Psoas muscle (tissue), 8 donors: Measurements from ENCODE around the gene CCDC157. TPM values are rescaled to one million over a fixed set of nuclear protein-coding genes. Genes with fewer than 3 reads are reported as not detected.
A peak's percentile ranks its signal among the peaks of the same experiment; 100 is the strongest.

Source experiments
- ATAC-seq, 4 donors: fragments of 200-7000 bp; cut with Tn5 transposase; one replicate each; pipeline ENCODE4 v1.9.1; 2020; ENCODE audit warnings: moderate library complexity in 3 of 4, mild to moderate bottlenecking in 2 of 4
- DNase-seq, 2 donors: peaks; one replicate each; pipeline ENCODE4 v3.0.0-alpha.2; 2020
- H3K27ac ChIP-seq: fragments of 200-600 bp; one replicate; pipeline ENCODE4 v1.8.0; 2022
- H3K27me3 ChIP-seq, 3 donors: fragments of 200-600 bp in 1 of 3; one replicate each; pipeline versions ENCODE4 v1.6.1 to v1.8.0; 2013 to 2022; ENCODE audit warnings: low read length in 2 of 3, mild to moderate bottlenecking in 2 of 3, moderate library complexity in 1 of 3; ENCODE audit not compliant: insufficient read depth in 3 of 3
- H3K36me3 ChIP-seq, 2 donors: fragments of 200-600 bp in 1 of 2; one replicate each; pipeline versions ENCODE4 v1.6.1 to v1.8.0; 2013 to 2022; ENCODE audit warnings: low read depth in 1 of 2, mild to moderate bottlenecking in 1 of 2, moderate library complexity in 1 of 2; ENCODE audit not compliant: insufficient read depth in 1 of 2
- H3K4me1 ChIP-seq: fragments of 200-600 bp; one replicate; pipeline ENCODE4 v1.8.0; 2022
- H3K4me3 ChIP-seq: fragments of 200-600 bp; one replicate; pipeline ENCODE4 v1.8.0; 2022; ENCODE audit warnings: mild to moderate bottlenecking
- H3K9me3 ChIP-seq: fragments of 200-600 bp; one replicate; pipeline ENCODE4 v1.8.0; 2022
- WGBS, 3 donors: extraction: QIAGEN DNeasy Blood & Tissue Kit; methylation state at CpG; one replicate each; pipeline versions ENCODE4 v1.1.6 to v1.1.7; 2013; 5-methylcytosine and 5-hydroxymethylcytosine counted together
- intact Hi-C, 2 donors: fragments of 100-400 bp; cut with DNase I; formaldehyde crosslinking; loops; one replicate each; pipeline versions ENCODE4 v1.11.0 to v1.14.2; 2022
- long read RNA-seq, 2 donors: library from polyadenylated mRNA; unstranded; transcript quantifications; one replicate each; pipeline ENCODE4 v2.0.0, GENCODE V29; 2021
- polyA plus RNA-seq, 3 donors: library from polyadenylated mRNA; stranded (reverse); fragments of 200-250 nt; gene quantifications; one replicate each; pipeline ENCODE4 v1.2.3, GENCODE V29; 2013
- total RNA-seq, 4 donors: library from RNA; stranded (reverse); fragmentation: NEBNext Ultra II Directional in 2 of 4; extraction: Animal tissue kit (Norgen Biotek cat#: 25700) in 2 of 4; gene quantifications; one replicate each; pipeline versions ENCODE4 v1.2.1 to v1.2.4, GENCODE V29; 2021 to 2023
- TF ChIP-seq, protein P1 (sequence below): fragments of 200-600 bp; IDR thresholded peaks from one replicate; pipeline ENCODE4 v1.8.0; 2022; ENCODE audit warnings: antibody characterized with exemption
- donor health status: healthy with polysubstance abuse.
- donor health status: DM: no; HTN: no; CAD: no; lungs with moderate emphysema.
- donor health status: Bipolar disorder and iron deficiency.
- donor health status: healthy.
- donor health status: DM: yes; HTN: yes; CAD: no.
- donor health status: DM: no; HTN: no; CAD: no.
- donor health status: DM: no; HTN: no; CAD: no.
- donor health status: DM: yes; HTN: yes; CAD: no.

The CCDC157 gene
- under 1 TPM; 0.17 to 0.88 (median 0.54) TPM for total RNA-seq
- 1 to 10 TPM; 1.4 to 2.6 (median 1.5) TPM for polyA plus RNA-seq
- long read RNA-seq, donor 1, result 0 reads
- long read RNA-seq, donor 2, partial matches to known transcripts, result 0 of 8 reads
- long read RNA-seq, donor 2, other reads (novel, unspliced or antisense), result 6 of 8 reads

DNA sequence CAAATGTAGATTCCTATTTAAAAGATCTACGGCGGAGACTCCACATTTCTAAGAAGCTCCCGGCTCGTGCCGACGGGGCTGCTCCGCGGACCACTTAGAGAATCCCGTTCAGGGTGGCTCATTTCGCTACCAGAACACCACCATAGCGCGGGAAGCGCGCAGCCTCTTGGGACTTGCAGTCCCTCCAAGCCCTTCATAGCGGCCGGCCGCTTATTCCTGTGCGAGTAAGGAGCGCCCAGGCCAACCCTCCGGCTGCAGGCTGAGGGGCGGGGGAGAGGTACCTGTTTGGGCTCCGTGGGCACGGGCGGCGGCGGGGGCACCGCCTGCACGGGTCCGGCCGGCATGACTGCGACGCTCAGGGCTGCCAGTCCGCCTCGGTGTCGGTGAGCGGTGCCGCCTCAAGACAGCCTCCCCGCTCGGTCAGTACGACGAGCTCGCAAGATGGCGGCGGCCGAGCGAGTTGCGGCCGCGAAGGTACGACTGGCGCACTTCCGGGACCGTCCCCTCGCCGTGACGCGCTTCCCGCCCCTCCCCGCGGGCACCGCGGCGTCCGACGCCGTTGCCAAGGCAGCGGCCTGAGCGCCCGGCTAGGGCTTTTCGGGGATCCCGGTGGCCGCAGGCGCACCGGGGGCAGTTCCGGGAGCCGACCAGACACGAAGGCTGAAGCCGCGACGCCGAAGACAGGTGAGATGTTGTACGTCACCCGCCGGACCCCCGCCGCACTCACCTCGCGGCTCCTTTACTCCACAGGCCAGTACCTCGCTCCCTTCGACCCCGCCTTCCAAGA is at the start of gene CCDC157, which contains the start of gene SF3A1:
CCDC157 (plus strand) TSS at position 559 of the 787 bp plus-strand sequence. CDS start 8,994 bp downstream, outside the sequence.
SF3A1 (minus strand) TSS at position 446 of the 787 bp plus-strand sequence; CDS start at position 344, 102 bp downstream.
- peak within 1 kb of the TSS; percentile 83 for H3K4me3 ChIP-seq
- no peaks in the 10 kb centered on the region for H3K27me3 ChIP-seq
- H3K9me3 ChIP-seq, result no peaks in the 10 kb centered on the region
- 0 to 1% (median 0%) methylated on average over 64 to 91 of the region's 91 CpGs for WGBS, 3 donors
- H3K27ac ChIP-seq, result peak within 1 kb of the TSS; percentile 98
- intact Hi-C loops, result loop anchor here in 1 of 2 donors (1.0 to 10.0 kb wide), 2 partner anchors 68 kb away; partner anchors contain the start of gene MTFP1
- ATAC-seq, result peak; percentile 98 to 99 (median 98)
- TF ChIP-seq, protein P1, sequence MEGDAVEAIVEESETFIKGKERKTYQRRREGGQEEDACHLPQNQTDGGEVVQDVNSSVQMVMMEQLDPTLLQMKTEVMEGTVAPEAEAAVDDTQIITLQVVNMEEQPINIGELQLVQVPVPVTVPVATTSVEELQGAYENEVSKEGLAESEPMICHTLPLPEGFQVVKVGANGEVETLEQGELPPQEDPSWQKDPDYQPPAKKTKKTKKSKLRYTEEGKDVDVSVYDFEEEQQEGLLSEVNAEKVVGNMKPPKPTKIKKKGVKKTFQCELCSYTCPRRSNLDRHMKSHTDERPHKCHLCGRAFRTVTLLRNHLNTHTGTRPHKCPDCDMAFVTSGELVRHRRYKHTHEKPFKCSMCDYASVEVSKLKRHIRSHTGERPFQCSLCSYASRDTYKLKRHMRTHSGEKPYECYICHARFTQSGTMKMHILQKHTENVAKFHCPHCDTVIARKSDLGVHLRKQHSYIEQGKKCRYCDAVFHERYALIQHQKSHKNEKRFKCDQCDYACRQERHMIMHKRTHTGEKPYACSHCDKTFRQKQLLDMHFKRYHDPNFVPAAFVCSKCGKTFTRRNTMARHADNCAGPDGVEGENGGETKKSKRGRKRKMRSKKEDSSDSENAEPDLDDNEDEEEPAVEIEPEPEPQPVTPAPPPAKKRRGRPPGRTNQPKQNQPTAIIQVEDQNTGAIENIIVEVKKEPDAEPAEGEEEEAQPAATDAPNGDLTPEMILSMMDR, result no peak
- peaks cover 3 to 22% of the 10 kb centered on the region in 2 donors for H3K36me3 ChIP-seq
- DNase-seq, result peak; percentile 89 to 94
- peaks cover 25% of the 10 kb centered on the region for H3K4me1 ChIP-seq

DNA sequence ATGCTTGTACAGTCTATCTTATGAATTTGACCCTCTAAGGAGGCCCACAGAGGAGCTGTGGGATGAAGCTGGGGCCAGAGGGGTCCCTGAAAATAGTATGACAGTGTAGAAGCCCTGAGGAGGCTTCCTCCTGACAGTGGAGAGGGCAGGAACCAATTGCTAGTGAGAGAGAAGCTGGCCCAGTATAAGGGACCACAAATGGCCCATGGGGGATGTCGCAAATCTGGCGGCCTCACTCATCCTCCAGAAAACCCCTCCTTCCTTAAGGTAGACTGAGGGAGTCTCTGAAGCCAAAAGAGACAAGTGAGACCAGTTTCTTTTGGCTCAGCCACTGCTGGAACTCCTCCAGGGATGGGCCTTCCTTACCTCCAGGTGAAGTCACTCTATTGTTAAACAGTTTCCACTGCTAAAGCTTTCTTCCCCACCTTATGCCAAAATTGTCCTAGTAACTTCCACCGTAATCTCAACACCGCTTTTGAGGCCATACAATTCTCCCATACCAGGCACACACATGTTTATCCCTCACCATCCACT is 49.7 kb upstream of the CCDC157 start:
- no peak overlapping the region for H3K4me3 ChIP-seq
- intact Hi-C loops, result no loop called here
- no peaks in the 10 kb centered on the region for H3K27me3 ChIP-seq
- ATAC-seq (no peak), DNase-seq (no peak)
- H3K9me3 ChIP-seq, result no peaks in the 10 kb centered on the region
- peaks cover 30% of the 10 kb centered on the region for H3K4me1 ChIP-seq
- H3K27ac ChIP-seq, result no peak overlapping the region
- TF ChIP-seq, protein P1, result no peak
- 75 to 82% (median 77%) methylated on average over 4 of the region's 4 CpGs for WGBS, 3 donors
- H3K36me3 ChIP-seq, result no peaks in the 10 kb centered on the region

DNA sequence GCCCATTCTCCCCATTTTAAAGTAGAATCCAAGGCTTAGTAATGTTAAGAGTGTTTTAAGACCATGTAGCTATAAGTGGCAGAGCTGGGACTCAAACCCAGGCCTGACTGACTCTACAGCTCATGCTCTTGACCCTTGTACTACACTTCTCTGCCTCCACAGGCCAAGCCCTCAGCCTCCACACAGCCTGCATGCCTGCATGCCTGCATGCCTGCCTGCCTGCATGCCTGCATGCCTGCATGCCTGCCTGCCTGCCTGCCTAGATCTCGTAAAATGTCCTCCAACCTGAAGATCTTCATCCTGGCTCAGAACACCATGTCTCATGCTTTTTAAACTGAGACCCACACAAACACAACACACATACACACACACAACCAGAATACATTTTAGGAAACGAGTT is 48.7 kb upstream of the CCDC157 start:
- no peak for DNase-seq
- Histone ChIP-seq H3K4me3 (no peak overlapping the region), H3K4me1 (peaks cover 31% of the 10 kb centered on the region), H3K36me3 (no peaks in the 10 kb centered on the region), H3K27me3 (no peaks in the 10 kb centered on the region), H3K9me3 (no peaks in the 10 kb centered on the region), H3K27ac (no peak overlapping the region)
- intact Hi-C loops, result no loop called here
- 76 to 88% (median 85%) methylated on average over 2 of the region's 2 CpGs for WGBS, 3 donors
- TF ChIP-seq, protein P1, result no peak
- no peak for ATAC-seq

DNA sequence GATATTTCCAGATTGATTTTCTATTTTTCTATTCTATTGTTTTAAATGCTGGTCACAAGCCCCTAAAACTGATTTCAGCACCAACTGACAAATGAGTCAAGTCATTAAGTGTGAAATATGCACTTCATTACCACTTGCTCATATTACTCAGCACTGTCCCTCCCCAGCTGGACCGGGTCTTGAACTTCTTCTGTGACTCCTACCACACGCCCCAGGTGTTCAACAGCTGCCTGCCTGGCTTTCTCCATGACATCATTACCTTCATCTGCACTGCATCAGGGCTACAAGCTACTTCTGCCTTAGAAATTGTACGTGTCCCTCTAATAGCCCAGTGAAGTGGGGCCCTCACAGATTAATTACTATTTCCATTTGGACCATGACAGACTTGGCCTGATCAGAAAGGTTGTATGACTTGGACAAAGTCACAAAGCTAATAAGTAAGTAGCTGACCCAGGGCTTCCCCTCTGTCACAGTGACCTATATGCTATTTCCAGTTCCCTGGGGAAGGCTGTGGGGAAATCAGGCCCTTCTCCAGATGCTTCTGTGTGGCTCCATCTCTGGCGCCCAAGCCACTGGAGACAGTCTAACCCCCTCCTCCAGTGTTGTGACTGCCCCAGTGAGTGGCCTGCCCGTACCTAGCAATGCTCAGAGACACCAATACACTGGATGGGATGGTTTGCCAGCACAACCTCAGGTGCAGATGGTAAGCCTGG is 48.1 kb upstream of the CCDC157 start:
- WGBS, 3 donors, result 66 to 77% (median 74%) methylated on average over 5 of the region's 5 CpGs

More for the DNA sequence above, 48.1 kb upstream of the CCDC157 start:
- ATAC-seq (peak in 1 of 4 donors; percentile 27), DNase-seq (no peak)
- TF ChIP-seq, protein P1, result no peak
- Histone ChIP-seq H3K4me1 (peaks cover 31% of the 10 kb centered on the region), H3K4me3 (no peak overlapping the region), H3K27ac (no peak overlapping the region), H3K9me3 (no peaks in the 10 kb centered on the region), H3K36me3 (no peaks in the 10 kb centered on the region), H3K27me3 (no peaks in the 10 kb centered on the region)
- intact Hi-C loops, result no loop called here
